GM18520 (cell line): ENCODE data around the gene TENM4.

Source experiments
- ATAC-seq: cut with Tn5 transposase; IDR thresholded peaks from one replicate; pipeline ENCODE4 v1.9.1; 2021; ENCODE audit not compliant: unreplicated experiment

The TENM4 gene

GRCh38 chr11:79150320-79150719 is 290.5 kb downstream of the TENM4 start:
- no peak for ATAC-seq

DNA sequence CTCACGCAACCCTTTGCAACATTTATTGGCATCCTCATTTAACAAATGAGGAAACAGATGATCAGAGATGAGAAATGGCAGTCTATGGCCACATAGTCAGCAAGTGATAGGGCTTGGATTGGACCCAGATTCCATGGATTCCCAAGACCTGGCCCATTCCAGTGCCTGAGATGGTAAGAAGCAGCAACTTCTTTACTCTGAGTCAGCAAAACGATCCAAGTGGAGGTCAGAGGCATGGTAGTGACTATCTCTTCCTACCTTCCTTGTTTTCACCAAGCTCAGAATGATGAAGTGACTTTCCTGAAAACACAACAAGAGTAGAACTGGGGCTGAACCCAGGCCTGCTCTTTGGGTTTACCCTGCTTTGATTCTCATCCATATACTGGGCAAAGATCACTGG is 293.1 kb downstream of the TENM4 start:
- no peak for ATAC-seq

DNA sequence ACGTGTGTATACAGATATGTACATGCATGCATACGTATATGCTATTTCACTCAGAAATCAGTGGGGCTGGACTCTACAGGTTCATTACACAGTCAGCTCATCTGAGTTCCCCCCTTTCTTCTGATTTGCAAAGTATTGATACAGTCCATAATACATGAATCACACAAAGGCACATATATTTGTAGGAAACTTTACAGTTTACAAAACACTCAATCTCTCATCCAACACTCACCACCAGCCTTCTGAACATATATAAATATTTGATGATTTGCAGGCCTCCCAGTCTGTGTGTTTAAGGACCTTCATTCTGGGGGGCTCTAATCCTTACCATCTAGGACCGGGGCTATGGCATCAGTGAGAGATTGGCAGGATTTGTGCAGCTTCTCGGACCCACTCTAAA is 293.8 kb downstream of the TENM4 start:
- ATAC-seq, result no peak

GRCh38 chr11:79139900-79140299 is 300.9 kb downstream of the TENM4 start:
- no peak for ATAC-seq

DNA sequence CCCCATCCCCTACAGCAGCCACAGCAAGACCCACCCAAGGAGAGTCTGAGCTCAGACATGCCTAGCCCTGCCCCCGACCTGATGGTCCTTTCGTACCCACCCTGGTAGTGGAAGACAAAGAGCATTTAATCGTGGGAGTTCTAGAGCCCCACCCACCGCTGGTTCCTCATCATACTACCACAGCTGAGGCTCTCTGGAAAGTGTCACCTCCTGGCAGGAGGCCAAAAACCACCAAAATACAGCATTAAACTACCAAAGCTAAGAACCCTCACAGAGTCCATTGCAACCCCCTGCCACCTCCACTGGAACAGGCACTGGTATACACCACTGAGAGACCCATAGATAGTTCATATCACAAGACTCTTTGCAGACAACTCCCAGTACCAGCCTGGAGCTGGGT is 311.1 kb downstream of the TENM4 start:
- ATAC-seq, result no peak

- no peak for ATAC-seq
These were observed 312.5 kb downstream of the TENM4 start for GRCh38 chr11:79128291-79128690.

GRCh38 chr11:79122759-79123158 is 318.1 kb downstream of the TENM4 start:
- ATAC-seq, result no peak

- no peak for ATAC-seq
These were observed 319.5 kb downstream of the TENM4 start for GRCh38 chr11:79121351-79121750.

- no peak for ATAC-seq
These were observed 321.1 kb downstream of the TENM4 start for GRCh38 chr11:79119491-79120284.

GRCh38 chr11:79117488-79117887 is 323.3 kb downstream of the TENM4 start:
- ATAC-seq, result no peak

- ATAC-seq, result no peak
These were observed 324.2 kb downstream of the TENM4 start for GRCh38 chr11:79116600-79116999.

DNA sequence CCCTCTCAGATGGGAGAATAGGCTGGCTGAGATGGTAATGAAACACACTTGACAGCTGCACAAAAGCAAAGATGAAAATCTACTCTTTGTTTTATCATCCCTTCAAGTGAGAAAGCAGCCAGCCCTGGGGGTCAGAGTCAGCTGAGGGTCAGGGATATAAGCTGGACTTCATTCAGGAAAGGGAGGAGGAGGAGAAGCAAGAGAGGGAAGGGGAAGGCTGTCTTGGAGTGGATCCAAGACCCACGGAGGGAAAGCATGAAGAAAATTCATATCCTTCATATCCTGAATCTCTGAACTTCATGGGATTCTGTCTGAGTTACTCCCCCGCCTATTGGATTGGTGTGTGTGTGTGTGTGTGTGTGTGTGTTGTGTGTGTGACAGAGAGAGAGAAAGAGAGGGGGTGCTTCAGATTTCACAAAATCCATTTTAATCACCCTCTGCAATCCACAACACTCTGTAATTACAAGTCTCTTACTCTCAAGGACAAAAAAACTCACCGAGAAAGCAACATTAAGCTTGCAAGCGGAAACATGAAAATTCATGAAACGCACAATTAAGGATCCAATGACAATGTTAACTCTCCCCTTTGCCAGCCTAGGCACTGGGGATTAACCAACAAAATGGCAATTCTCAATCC is 327.7 kb downstream of the TENM4 start:
- no peak for ATAC-seq

DNA sequence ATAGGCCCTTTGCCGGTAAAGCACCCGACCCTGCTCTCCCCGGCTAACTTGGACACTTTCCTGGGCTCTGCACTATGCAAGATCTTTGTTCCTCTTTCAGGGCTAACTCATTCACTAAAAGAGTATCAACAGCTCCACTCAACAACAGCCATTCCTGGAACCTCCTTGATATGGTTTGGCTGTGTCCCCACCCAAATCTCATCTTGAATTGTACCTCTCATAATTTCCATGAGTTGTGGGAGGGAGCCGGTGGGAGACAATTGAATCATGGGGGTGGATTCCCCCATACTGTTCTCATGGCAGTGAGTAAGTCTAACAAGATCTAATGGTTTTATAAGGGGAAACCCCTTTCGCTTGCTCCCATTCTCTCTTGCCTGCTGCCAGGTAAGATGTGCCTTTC is 330.0 kb downstream of the TENM4 start:
- no peak for ATAC-seq

DNA sequence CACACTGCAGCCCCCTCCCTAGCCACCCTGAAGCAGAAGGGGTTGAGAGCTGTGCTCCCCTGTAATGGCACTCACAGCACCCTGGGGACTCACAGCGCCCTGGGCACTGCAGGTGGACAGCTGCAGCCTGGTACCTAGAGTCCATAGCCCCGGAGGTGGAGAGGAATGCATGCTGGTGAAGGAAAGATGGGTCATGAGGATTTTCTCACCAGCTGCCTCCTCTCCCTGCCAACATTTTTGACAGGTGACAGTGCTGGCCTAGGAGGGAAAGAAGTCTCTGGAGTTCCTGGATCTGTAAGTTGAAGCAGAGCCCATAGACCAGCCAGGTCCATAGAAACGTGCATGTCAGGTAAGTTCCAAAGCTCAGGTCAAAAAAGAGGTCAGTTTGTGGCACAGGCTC is 330.5 kb downstream of the TENM4 start:
- ATAC-seq, result no peak

GRCh38 chr11:79108851-79109250 is 332.0 kb downstream of the TENM4 start:
- ATAC-seq, result no peak

GRCh38 chr11:79102840-79103239 is 338.0 kb downstream of the TENM4 start:
- ATAC-seq, result no peak

GRCh38 chr11:79101656-79102055 is 339.2 kb downstream of the TENM4 start:
- no peak for ATAC-seq

GRCh38 chr11:79100093-79100910 is 340.5 kb downstream of the TENM4 start:
- ATAC-seq, result peak; percentile 63

- no peak for ATAC-seq
These were observed 342.7 kb downstream of the TENM4 start for GRCh38 chr11:79098146-79098545.

- no peak for ATAC-seq
These were observed 343.5 kb downstream of the TENM4 start for GRCh38 chr11:79097246-79097875.

DNA sequence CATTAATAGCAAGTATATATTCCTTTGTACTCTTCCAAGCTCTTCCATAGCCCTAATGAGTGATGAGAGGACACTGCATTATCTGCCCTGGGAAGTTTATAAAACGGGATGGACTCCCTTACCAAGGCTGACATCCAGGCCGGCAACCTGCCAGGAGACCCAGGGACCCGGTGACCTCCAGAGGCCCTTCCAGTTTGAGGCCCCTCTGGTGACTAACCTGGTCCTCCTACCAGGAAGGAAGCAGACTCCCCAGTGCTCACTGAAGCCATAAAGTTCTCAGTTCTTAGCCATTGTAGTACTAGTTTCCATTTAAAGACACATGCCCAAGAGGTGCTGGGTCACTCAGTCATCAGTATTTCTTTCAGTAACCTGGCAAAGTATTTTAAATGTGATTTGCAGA is 345.4 kb downstream of the TENM4 start:
- no peak for ATAC-seq
